Iris pigment epithelial cell (primary cell): ENCODE results near the gene SNRNP48.

Source experiments
- DNase-seq: peaks from one replicate; pipeline ENCODE4 v3.0.0-alpha.2; 2011; ENCODE audit warnings: low read depth

Gene SNRNP48

DNA sequence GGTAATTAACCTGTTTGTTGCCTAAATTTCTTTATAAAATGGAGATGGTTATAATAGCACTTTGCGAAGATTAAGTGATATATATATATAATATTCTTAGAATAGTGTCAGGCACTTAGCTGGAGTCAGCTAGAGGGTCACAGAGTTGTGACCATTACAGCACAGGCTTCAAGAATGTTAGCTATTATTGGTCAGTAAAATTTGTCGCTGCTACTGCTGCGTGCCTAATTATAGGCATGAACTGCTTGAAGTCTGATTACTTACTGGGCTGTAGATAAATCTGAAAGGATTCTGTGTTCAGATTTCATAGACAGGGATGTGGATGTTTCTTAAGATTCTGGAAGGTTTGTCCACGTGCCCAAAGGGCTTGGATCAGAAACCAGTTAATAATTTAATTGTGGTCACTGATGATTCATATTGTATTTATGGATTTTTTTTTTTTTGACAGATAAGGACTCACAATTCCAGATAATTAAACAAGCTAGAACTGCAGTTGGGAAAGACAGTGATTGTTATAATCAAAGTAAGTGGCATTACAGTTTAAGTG is 4.7 kb downstream of the SNRNP48 start:
- no peak for DNase-seq

- no peak for DNase-seq
Measured at GRCh38 chr6:7604003-7604402, 14.0 kb downstream of the SNRNP48 start.

- DNase-seq: no peak
Measured at GRCh38 chr6:7604506-7604905, 14.5 kb downstream of the SNRNP48 start.

DNA sequence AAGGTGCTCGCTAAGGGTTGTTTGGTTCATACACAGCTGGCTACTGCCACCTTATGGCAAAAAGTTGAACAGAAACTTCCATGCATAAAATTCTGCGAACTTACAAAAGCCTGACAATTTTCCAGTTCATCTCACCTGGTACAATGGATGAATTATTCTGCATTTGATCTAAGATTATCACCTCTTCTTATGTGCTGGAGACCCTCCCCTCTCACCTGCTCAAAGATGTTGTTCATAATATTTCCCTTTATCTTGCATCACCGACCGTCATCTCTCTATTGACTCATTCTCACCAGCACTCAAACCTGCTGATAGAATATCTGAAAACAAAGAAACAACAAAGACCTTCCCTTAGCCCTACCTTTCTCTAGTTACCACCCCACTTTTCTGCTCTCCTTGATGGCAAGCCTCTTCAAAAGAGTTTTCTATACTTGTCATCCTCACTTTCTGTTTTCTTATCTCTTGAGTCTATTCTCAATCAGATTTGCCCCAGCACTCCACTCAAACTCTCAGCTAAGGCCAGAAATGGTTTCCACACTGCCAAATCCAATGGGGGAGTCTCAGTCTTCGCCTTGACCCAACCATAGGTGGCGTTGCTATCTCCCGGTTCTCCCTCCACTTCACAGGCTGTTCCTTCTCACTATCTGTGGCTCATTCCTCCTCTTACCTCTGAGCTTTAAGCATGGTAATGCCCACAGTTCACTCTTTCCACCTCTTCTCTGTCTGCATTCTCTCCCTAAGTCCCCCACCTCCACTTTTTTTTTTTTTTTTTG is 25.8 kb downstream of the SNRNP48 start:
- peak; percentile 63 for DNase-seq

- DNase-seq: peak; percentile 55
Measured at GRCh38 chr6:7617801-7618764, 28.1 kb downstream of the SNRNP48 start.

- DNase-seq: peak; percentile 25
Measured at GRCh38 chr6:7621761-7622160, 31.8 kb downstream of the SNRNP48 start.

- no peak for DNase-seq
Measured at GRCh38 chr6:7624796-7625710, 35.1 kb downstream of the SNRNP48 start.

DNA sequence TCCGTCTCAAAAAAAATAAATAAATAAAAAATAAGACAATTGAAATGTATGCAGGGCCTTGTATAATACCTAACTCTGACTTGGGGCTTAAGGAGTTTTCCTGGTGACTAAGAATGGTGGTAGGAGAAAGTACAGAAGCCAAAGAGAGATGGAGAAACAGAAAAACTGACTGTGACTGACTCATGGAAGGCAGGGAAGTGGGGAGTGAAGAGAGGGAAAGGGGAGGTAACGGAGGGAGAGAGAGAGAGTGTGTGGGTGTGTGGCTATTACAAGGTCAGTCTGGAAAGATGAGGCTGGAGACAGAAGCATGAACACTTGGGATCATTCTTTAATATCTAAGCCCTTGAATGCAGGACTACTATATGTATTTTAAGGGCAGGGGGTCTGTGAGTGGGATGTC is 38.5 kb downstream of the SNRNP48 start:
- peak; percentile 54 for DNase-seq

DNA sequence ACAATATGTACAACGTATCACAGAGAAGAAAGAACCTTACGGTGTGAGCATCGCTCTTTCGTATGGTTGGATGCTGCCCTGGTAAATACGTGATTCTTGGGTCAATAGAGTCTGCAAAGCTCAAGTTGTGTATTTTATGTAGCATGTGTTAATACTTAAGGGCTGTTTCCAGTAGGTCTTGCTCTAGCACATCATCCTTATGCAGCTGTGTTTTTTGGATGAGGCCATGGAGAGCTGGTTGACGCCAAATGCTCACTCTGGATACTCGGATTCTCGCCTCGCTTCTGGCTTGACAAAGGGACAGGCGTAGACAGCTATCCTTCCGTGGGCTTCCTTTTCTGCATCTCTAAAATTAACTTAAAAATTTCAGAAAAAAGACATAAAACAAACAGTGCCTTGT is 38.9 kb downstream of the SNRNP48 start:
- no peak for DNase-seq

GRCh38 chr6:7629321-7629720 is 39.3 kb downstream of the SNRNP48 start:
- DNase-seq: no peak

- DNase-seq: no peak
Measured at GRCh38 chr6:7630792-7631191, 40.8 kb downstream of the SNRNP48 start.

DNA sequence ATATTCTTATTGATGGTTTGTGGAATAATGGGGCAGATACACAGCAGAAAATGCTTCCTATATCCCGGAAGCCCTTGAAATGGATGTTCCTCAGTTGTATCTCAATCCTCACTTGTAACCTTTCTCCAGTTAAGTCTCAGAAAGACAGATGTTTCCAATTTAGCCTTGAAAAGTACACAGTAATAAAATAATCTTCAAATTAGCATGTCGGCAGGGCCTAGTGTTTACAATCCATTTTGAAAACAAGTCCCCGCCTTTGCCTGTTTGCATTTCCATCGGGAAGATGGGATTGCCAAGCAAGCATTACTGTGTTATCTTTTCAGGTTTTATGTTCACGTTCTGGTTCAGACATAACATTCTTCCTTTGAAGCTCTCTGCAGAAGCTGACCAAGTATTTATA is 41.5 kb downstream of the SNRNP48 start:
- no peak for DNase-seq

DNA sequence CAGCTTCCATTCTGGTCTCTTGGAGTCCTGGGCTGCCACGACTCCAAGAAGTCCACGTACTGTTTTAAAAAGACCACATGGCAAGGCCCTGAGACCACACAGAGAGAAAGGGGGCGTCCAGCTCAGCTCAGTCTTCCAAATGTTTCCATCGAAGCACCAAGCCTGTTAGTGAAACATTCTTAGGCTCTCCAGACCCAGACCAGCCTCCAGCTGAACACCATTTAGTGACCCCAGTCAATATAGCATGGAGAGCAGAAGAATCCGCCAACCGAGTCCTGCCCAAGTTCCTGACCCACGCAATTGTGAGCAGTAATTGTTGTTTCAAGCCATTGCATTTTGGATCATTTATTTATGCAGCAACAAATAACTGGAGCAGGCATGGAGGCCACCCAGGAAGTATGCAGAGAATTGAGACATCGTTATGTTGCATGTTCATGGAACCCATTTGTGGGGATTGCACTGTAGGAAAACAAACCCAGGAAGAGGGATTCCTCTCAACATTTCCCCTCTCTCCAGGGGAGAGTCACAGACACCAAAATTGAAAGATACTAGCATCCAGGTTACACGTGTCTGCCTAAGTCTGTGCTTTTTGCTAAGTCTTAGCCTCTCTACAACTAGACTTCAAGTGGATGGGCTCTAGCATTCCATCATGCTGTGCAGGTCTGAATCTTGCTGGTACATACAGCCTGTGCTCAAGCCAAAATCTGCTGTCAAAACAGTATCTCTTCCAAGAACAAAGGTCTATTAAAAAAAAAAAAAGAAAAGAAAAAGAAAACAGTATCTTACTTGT is 42.7 kb downstream of the SNRNP48 start:
- no peak for DNase-seq

GRCh38 chr6:7633361-7633760 is 43.4 kb downstream of the SNRNP48 start:
- DNase-seq: peak; percentile 24

DNA sequence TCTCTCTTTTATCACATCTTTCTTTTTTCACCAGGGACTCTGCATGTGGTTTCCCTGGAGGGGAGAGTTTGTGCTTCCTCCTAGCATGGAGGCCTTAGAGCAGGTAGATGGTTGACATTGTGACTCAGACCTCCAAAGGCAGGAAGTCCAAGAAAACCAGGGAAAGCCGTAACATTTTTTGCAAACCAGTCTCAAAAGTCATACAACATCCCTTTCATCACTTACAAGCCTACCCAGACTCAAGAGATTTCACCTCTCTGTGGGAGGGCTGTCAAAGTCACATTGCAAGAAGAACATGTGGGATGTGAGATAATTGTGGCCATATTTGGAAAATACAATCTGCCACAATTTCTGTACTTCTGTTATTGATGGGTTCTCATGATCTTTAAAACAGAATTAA is 46.2 kb downstream of the SNRNP48 start:
- no peak for DNase-seq

DNA sequence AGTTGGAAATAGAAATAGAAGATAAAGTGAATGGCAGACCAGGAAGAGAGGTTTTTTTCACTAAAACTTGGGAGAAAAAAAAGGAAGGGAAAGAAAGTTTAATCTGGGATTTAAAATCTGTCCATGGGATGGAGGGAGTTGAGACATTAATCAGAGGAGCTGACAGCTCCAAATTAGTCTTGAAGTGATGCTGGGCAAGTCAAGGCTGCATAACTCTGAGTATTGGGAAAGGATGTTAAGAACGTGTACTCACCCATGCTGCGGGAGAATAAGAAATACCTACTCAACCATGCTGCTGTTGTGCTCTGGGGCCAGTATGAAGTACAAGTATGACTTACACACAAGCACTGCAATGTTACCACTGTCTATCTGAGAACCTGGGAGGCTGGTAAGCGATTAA is 47.5 kb downstream of the SNRNP48 start:
- DNase-seq: no peak

- DNase-seq: no peak
Measured at GRCh38 chr6:7639427-7639826, 49.4 kb downstream of the SNRNP48 start.

DNA sequence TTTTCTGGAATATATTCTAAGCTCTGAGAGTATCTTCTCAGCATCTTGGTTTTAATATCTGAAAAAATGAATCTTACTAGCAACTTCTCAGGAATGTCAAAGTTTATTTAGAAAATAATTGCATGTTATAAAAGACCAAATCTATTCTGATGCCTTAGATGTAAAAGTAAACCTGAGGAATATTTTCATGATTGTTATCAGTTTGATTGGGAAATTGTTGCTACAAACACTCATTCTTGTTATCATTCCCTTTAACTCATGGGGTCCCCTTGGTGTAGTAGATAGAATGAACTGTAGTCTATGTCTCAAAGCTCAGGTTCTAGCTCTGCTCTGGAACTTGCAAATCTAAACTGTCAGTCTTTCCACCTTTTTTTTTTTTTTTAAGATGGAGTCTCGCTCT is 50.0 kb downstream of the SNRNP48 start:
- no peak for DNase-seq

GRCh38 chr6:7640607-7641577 is 50.9 kb downstream of the SNRNP48 start:
- peak; percentile 85 for DNase-seq

- DNase-seq: no peak
Measured at GRCh38 chr6:7642791-7643190, 52.8 kb downstream of the SNRNP48 start.
